Motor neuron (in vitro differentiated cells): ENCODE measurements around the gene DYRK1B. TPM values are rescaled to one million over a fixed set of nuclear protein-coding genes. Genes with fewer than 3 reads are reported as not detected.
"Not testable (repeated sequence)": the region's sequence is repeated elsewhere in the genome, so short reads cannot be mapped to it uniquely, and the experiment has no call there.

Source experiments
- ATAC-seq, 8 experiments: fragments of 200-7000 bp; cut with Tn5 transposase; replicated peaks in 6 of 8; 2 replicates each; pipeline ENCODE4 v1.8.0; 2021; ENCODE audit warnings: mild to moderate bottlenecking in 8 of 8, moderate library complexity in 8 of 8
- H3K27ac ChIP-seq, 2 donors: fragments of 250-450 bp; sonication (Bioruptor Pico); 2 replicates each; pipeline ENCODE4 v1.9.0; 2021; ENCODE audit warnings: antibody characterized with exemption in 2 of 2, mild to moderate bottlenecking in 2 of 2, moderate library complexity in 1 of 2
- H3K4me1 ChIP-seq, 2 donors: fragments of 250-450 bp; sonication (Bioruptor Pico); replicated peaks in 1 of 2; 2 replicates each; pipeline ENCODE4 v1.6.1; 2021; ENCODE audit warnings: antibody characterized with exemption in 2 of 2, mild to moderate bottlenecking in 2 of 2, moderate library complexity in 1 of 2
- H3K4me3 ChIP-seq, 5 donors: fragments of 250-450 bp; sonication (Bioruptor Pico); 2 replicates each; pipeline ENCODE4 v1.9.0; 2021; ENCODE audit warnings: antibody characterized with exemption in 5 of 5, mild to moderate bottlenecking in 5 of 5, moderate library complexity in 4 of 5
- WGBS, 10 experiments: fragments of 450-650 bp; shearing (Covaris generic); methylation state at CpG; one replicate each; pipeline ENCODE4 v1.0.0; 2022; 5-methylcytosine and 5-hydroxymethylcytosine counted together
- in situ Hi-C, 9 experiments: fragments of 400-800 bp; cut with MboI; loops; one replicate each; pipeline ENCODE4 v1.15.0; 2021; ENCODE audit warnings: low sequenced_read_pairs in 9 of 9, low pct_unique_long_range_greater_than_20kb in 2 of 9; ENCODE audit not compliant: unreplicated experiment in 9 of 9
- total RNA-seq, 8 experiments: library from RNA; unstranded; fragments of 300-600 nt; gene quantifications; 2 replicates each; pipeline versions ENCODE4 v1.2.3 to v1.2.4, GENCODE V29; 2022

The DYRK1B gene
- 10 to 100 TPM in 7 of 8 experiments, 1 to 10 TPM in 1; 8.9 to 27.3 (median 13.6) TPM for total RNA-seq

DNA sequence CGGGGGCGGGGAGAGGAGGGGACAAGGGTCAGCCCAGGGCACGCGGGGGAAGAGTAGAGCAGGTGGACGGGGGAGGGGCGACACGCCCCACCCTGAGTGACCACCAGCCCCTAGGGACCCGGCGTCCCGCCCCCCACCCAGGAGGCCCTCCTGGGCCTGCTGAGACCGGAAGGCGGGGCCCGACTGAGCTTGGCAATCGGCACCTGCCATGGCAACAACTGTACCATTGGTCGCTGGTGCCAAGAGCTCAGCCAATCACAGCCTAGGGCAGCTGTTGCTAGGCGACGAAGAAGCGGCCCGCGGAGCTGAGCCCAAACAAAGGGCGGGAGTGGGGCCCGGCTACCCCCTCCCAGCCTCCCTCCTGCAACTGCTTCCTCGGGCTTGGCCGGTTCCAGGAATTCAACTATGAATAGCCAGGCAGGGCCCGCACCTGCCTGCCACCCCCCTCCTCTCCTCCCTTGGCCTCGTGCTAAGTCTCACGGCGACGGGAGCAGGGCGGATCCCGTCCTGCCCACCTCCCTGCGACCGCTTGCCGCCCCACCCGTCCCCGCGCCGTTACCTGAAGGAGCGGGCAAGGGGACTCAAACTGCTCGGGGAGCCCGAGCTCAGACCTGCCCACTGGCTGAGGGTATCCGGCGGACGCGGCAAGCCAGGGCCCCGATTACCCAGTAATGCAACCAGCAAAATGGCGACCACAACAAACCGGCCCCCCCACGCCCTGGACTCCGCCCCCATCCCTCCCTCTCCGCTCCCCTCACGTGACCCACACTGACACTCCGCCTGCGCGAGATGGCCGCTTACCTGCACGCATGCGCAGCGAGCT lies at the start of gene DYRK1B:
TSS of gene DYRK1B (minus strand) at position 699 of the 823 bp plus-strand sequence. CDS start 2,295 bp downstream, outside the sequence.
- Histone ChIP-seq H3K27ac (peak within 1 kb of the TSS; percentile 97 to 99), H3K4me3 (peak within 1 kb of the TSS; percentile 68 to 97 (median 88)), H3K4me1 (peaks cover 14 to 16% of the 10 kb centered on the region in 2 donors)
- in situ Hi-C loops = loop anchor here in 1 of 9 experiments (25.0 kb wide), 1 partner anchor 296 kb away; the partner anchor contains the start of genes EID2 and EID2B
- WGBS, 10 experiments = 0 to 17% (median 0%) methylated on average over 2 to 6 of the region's 59 CpGs; no CpG with 5 or more reads in 7 of the 10 experiments
- peak; percentile 88 to 93 (median 92) for ATAC-seq

DNA sequence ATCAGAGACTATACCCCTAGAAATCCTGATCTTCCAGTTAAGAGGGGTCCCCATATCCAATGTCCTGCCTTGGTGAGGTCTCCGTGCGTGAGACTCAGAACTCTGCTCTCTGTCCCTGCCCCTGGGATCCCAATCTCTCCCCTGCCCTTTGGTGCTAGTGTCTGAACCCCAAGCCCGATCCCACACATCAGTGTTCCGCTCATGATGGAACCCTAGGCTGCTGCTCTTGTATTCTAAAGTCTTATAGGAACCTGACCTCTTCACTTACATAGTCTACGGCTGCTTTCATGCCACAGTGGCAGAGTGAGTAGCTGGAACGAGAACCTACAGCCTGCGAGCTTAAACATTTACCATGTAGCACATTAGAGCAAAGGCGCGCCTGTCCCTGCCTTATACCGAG lies 48.7 kb upstream of the DYRK1B start:
- ATAC-seq, H3K4me3 ChIP-seq, H3K27ac ChIP-seq, H3K4me1 ChIP-seq, in situ Hi-C loops: not testable (repeated sequence)
- WGBS, 10 experiments = no CpG with 5 or more reads among the region's 10 CpGs

DNA sequence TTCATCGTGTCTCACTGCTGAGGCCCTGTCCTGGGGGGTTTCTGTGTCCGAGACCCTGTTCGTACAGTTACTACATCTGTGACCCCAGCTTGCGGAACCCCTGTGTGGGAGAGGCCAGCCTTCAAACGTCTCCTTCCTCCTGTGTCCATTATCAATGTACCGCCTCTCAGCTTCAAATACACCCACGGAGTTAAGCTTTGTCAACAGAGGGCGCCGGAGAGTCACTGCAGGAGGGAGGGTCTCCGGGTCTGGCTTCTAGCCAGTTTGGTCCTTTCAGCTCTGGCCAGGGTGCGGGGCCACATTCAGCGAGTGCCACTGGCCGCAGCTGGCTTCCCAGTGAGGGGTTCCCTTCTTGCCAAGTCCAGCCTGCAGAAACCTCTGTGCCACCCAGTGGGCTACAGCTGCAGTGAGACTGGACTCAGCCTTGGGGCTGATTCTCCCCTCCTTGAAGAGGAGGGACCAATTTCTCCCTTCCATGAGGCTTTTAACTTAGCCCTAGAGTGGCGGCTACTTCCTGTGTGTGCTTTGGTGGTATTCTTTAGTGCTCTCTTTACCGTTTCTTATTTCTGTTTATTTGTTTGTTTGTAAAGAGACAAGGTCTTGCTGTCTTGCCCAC lies 47.6 kb upstream of the DYRK1B start:
- H3K4me1 ChIP-seq, H3K27ac ChIP-seq, H3K4me3 ChIP-seq, in situ Hi-C loops: not testable (repeated sequence)
- peak in 6 of 8 experiments; percentile 36 to 95 (median 63) for ATAC-seq
- WGBS, 10 experiments = 0% methylated on average over 1 of the region's 15 CpGs; no CpG with 5 or more reads in 9 of the 10 experiments

DNA sequence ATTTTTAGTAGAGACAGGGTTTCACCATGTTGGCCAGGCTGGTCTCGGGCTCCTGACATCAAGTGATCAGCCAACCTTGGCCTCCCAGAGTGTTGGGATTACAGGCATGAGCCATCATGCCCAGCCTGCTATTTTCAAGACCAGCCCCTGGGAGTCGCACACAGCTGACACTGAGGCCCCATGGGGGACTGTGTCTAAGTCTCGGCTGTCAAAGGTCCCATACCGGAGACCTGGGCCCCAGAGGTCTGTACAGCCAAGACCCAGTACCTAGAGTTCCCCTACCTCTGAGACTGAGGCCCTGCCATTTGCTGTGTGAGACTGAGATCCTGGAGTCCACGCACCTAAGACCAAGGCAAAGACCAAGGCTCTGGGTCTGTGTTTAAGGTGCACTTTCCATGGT lies 46.3 kb upstream of the DYRK1B start:
- in situ Hi-C loops, ATAC-seq, H3K4me1 ChIP-seq, H3K4me3 ChIP-seq, H3K27ac ChIP-seq: not testable (repeated sequence)
- WGBS, 10 experiments = no CpG with 5 or more reads among the region's 5 CpGs

DNA sequence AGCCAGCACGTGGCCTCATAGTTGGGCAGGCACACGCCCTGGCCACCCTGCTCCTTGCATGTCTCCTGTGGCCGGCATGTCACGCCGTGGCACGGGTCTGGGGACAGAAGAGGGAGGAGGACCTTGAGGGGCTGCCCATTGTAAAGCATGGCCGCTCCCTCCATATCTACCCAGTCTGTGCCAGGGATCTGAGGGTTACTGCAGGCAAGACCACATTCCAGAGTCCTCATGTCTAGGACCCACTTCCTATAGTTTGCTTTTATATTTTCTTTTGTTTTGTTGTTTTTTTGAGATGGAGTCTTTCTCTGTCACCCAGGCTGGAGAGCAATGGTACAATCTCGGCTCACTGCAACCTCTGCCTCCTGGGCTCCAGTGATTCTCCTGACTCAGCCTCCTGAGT lies 45.8 kb upstream of the DYRK1B start:
- H3K27ac ChIP-seq, H3K4me3 ChIP-seq, ATAC-seq, H3K4me1 ChIP-seq, in situ Hi-C loops: not testable (repeated sequence)
- WGBS, 10 experiments = no CpG with 5 or more reads among the region's 8 CpGs

DNA sequence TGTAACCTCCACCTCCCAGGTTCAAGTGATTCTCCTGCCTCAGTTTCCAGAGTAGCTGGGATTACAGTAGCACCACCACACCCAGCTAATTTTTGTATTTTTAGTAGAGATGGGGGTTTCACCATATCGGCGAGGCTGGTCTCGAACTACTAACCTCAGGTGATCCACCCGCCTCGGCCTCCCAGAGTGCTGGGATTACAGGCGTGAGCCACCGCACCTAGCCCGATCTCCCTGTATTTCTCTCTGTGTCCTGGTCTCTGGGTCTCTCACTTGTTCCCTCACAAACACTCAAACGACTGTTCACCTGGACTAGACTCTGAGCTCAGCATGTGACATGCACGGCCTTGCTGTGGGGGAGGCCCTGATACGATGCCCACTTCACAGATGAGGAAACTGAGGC lies 44.9 kb upstream of the DYRK1B start:
- H3K27ac ChIP-seq, H3K4me3 ChIP-seq, H3K4me1 ChIP-seq, in situ Hi-C loops, ATAC-seq: not testable (repeated sequence)
- 62 to 77% (median 68%) methylated on average over 3 to 9 of the region's 11 CpGs; no CpG with 5 or more reads in 1 of the 10 experiments for WGBS, 10 experiments

DNA sequence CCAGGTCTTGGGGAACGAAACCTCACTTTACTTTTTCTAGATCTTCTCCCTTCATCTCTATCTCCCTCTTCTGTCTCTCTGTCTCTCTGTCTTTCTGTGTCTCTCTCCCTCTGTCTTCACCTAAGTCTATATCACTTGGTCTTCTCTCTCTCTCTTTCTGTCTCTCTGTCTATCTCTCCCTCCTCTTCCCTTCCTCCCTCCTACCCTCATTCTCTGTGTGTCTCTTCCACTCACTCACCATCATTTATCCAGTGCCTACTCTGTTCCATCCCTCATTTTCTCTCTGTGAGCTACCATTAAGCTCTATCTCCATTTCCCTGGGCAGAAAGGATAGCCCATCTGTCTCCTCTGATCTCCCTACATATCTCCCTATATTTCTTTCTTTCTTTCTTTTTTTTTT lies 44.4 kb upstream of the DYRK1B start:
- in situ Hi-C loops = no loop called here
- Histone ChIP-seq H3K27ac (no peak overlapping the region), H3K4me1 (no peaks in the 10 kb centered on the region), H3K4me3 (no peak overlapping the region)
- WGBS, 10 experiments = 50 to 93% (median 74%) methylated on average over 1 of the region's 1 CpG; no CpG with 5 or more reads in 4 of the 10 experiments
- no peak for ATAC-seq

DNA sequence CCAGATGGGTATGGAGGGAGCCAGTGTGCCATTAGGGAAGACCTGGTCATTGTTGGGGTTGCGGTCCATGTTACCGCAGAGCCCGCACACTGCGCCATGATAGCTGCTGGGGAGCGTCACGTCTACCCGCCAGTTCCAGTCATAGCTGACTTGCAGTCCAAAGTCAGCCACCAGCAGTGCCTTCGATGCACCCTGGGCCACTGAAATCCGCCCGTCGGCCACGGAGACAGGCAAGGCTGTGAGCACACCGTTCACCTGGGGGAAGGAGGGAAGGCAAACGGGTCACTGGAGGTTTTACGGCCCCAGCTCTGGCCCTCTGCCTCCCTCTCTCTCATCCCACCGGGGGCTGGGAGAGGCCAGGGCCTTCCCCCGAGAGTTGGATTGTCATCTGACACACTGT lies 44.0 kb upstream of the DYRK1B start:
- H3K4me1 ChIP-seq, H3K27ac ChIP-seq, ATAC-seq, in situ Hi-C loops, H3K4me3 ChIP-seq: not testable (repeated sequence)
- 79% methylated on average over 5 of the region's 17 CpGs; no CpG with 5 or more reads in 9 of the 10 experiments for WGBS, 10 experiments

DNA sequence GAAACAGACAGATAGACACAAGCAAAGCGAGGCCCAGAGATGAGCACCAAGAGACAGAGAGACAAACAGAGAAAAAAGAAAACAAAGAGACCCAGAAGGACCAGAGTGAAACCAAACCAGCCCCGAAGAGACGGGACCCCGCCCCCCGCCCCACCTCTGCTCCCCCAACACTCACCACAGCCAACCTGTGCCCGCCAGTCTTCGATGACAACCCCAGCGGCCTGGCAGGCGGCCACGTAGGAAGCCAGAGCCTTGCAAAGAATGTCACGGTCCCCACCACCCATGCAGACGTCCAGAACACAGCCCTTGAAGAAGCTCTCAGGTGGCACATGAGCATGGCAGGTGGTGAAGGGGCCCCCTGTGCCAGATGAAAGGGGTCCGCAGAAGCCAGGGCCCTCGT lies 43.5 kb upstream of the DYRK1B start:
- H3K4me1 ChIP-seq, in situ Hi-C loops, H3K27ac ChIP-seq, H3K4me3 ChIP-seq, ATAC-seq: not testable (repeated sequence)
- WGBS, 10 experiments = 43 to 86% methylated on average over 1 of the region's 14 CpGs; no CpG with 5 or more reads in 8 of the 10 experiments

DNA sequence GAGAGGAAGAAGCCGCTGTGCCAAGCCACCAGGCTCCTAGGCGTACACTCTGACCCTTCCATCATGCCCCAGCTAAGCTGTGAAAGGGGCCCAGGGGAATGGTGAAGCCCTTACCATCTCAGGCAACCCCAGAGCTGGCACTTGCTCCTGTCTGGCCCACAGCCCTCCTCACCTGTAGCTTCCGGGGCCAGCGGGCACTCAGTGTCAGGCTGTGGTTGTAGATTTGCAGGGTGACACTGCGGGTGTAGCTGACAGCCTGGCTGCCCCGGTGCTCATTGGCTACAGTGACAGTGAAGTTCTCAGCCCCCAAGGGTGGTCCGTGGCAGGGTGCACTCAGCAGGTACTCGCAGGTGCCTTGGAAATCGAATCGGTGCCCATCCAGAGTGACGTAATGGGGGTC lies 42.5 kb upstream of the DYRK1B start:
- WGBS, 10 experiments = no CpG with 5 or more reads among the region's 11 CpGs
- in situ Hi-C loops, H3K4me3 ChIP-seq, ATAC-seq, H3K27ac ChIP-seq, H3K4me1 ChIP-seq: not testable (repeated sequence)

DNA sequence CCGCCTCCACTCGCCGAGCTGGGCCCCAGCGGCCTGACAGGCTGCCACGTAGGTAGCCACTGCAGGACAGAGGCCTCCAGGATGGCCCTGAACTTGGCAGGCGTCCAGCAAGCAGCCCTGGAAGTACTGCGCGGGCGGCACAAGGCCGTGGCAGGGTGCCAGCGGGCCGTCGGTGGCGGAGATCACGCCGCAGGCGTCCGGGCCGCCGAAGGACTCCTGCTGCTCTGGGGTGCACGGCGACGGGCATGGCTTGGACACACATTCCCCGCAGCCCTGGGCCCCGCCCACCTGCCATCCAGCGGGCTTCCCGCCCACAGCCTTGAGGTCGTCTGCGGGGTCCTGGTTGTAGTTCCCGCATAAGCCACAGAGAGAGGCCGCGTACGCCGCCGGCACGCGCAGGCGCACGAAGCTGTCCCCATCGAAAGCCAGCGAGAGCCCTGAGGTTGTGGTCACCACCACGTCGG lies 41.5 kb upstream of the DYRK1B start:
- WGBS, 10 experiments = no CpG with 5 or more reads among the region's 43 CpGs

DNA sequence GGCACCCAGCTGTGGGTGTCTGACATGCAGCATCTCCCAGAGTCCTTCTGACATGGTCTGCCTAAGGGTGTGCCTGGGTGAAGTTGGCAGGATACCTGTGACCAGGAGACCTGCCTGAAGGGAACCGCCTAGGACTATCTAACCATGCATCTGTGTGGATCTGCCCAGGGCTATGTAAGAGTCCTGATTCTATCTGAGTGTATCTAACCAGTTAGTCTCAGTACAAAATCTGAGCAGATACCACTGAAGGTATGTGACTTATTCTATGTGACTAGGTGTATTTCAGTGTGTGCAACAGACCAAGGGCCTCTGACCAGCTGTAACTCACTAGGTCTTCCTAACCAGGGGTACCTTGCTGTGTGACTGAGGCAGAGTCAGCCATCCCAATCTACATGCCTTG lies 40.4 kb upstream of the DYRK1B start:
- in situ Hi-C loops = no loop called here
- 50% methylated on average over 1 of the region's 1 CpG; no CpG with 5 or more reads in 9 of the 10 experiments for WGBS, 10 experiments
- Histone ChIP-seq H3K4me1 (no peaks in the 10 kb centered on the region), H3K27ac (no peak overlapping the region), H3K4me3 (no peak overlapping the region)
- peak in 1 of 8 experiments; percentile 39 for ATAC-seq

More for the DNA sequence above, 41.5 kb upstream of the DYRK1B start:
- peak in 3 of 8 experiments; percentile 18 to 91 (median 87) for ATAC-seq
- H3K27ac ChIP-seq, in situ Hi-C loops, H3K4me3 ChIP-seq, H3K4me1 ChIP-seq: not testable (repeated sequence)

DNA sequence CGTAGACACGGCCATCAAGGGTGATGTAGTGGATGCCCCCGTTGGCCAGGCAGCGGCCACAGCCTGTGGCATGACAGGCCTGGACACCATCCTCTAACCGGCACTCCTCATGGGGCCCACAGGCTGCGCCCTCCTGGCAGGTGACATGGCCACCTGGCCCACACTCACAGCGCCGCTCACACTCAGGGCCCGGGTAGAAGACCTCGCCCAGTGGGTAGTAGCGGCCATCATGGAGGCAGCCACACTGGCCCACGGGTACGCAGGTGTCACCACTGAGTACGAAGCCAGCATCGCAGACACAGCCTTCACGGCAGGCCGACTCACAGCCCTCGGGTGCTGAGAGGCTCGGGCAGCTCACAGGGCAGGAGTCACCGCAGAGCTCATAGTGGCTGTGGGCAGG lies 39.4 kb upstream of the DYRK1B start:
- H3K27ac ChIP-seq = no peak overlapping the region
- H3K4me1 ChIP-seq = no peaks in the 10 kb centered on the region
- 60 to 80% (median 60%) methylated on average over 1 to 3 of the region's 20 CpGs; no CpG with 5 or more reads in 7 of the 10 experiments for WGBS, 10 experiments
- in situ Hi-C loops = no loop called here
- no peak overlapping the region for H3K4me3 ChIP-seq
- ATAC-seq = no peak
